Panc1 (cell line): Measurements from ENCODE around the gene MYO6.

ENCODE experiments used
- CTCF ChIP-seq: fragments of 450-650 bp; IDR thresholded peaks from 2 replicates; pipeline ENCODE4 v1.5.1; 2017; ENCODE audit warnings: mild to moderate bottlenecking
- POLR2AphosphoS5 ChIP-seq: IDR thresholded peaks from 2 replicates; pipeline ENCODE4 v1.6.1; 2012; ENCODE audit warnings: mild to moderate bottlenecking, low read depth, low read length, moderate library complexity
- REST ChIP-seq, 2 experiments: IDR thresholded peaks; 2 replicates each; pipeline ENCODE4 v1.6.1; 2011 to 2012; ENCODE audit warnings: low read depth in 2 of 2, control low read depth in 1 of 2, low read length in 1 of 2, mild to moderate bottlenecking in 1 of 2, moderate library complexity in 1 of 2; ENCODE audit not compliant: insufficient read depth in 1 of 2
- TCF7L2 ChIP-seq: IDR thresholded peaks from 2 replicates; pipeline ENCODE4 v1.6.1; 2011; ENCODE audit warnings: mild to moderate bottlenecking, low read depth, low read length, inconsistent platforms

GRCh38 chr6:75941509-75941908, 192.5 kb downstream of the MYO6 start:
- TF ChIP-seq CTCF (no peak), REST (IDR thresholded peaks at IDR 0.05; ENCODE audit: insufficient read depth in 1 of 2, low read depth in 2 of 2, low read length in 1 of 2) (no peak), POLR2AphosphoS5 (no peak), TCF7L2 (no peak)
